HL-60 (cell line): Measurements from ENCODE around the gene LRIT1.

ENCODE experiments used
- CTCF ChIP-seq: IDR thresholded peaks from one replicate; pipeline ENCODE4 v1.5.1; 2011; ENCODE audit warnings: low read length, control low read depth, inconsistent platforms; ENCODE audit not compliant: insufficient read depth
- REST ChIP-seq: IDR thresholded peaks from 2 replicates; pipeline ENCODE4 v1.6.1; 2012; ENCODE audit warnings: low read depth; ENCODE audit not compliant: insufficient replicate concordance
- SPI1 ChIP-seq: IDR thresholded peaks from 2 replicates; pipeline ENCODE4 v1.6.1; 2012; ENCODE audit warnings: low read depth, mild to moderate bottlenecking, borderline replicate concordance

- TF ChIP-seq SPI1 (no peak), REST (no peak), CTCF (no peak)
Measured at GRCh38 chr10:84221916-84222315, 19.4 kb downstream of the LRIT1 start.
